ENCODE measurements around the gene TMPRSS7. TPM values are rescaled to one million over a fixed set of nuclear protein-coding genes. Genes with fewer than 3 reads are reported as not detected.

Gene TMPRSS7
- total and polyA plus RNA-seq, 2 of the 8 experiments (the other 6 are each of a cell fraction or from before 2014, with no cell fraction given) = not detected

DNA sequence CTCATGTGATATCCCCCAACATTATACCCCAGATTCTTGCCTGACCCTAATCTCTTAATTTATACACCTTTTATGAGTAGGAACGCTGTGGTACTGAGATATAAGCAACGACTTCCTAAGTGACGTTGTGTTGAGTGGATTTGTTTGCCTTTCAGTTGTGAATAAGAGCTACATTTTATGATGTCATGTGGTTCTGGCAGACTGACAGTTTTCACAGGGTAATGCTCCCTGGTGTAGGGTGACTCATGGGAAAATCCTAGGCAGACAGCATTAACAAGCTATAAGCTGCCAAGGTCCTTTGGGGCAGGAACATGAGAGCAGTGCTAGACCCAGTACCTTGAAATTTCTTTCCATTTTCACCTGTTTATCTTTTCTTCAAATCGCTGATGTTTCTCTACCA lies 62.8 kb downstream of the TMPRSS7 start (continued):
- TF ChIP-seq POLR2A (IDR thresholded peaks at IDR 0.05; ENCODE audit: control extremely low read depth in 1 of 2, low read depth in 2 of 2, low read length in 2 of 2) (no peak), NRF1 (IDR thresholded peaks at IDR 0.05; ENCODE audit: low read depth, low read length) (no peak), YY1 (IDR thresholded peaks at IDR 0.05; ENCODE audit: low read depth, low read length) (no peak), RAD21 (IDR thresholded peaks at IDR 0.05 in 1 of 2, conservative IDR thresholded peaks at IDR 0.05 in 1 of 2; ENCODE audit: low read depth in 2 of 2, low read length in 2 of 2) (no peak), BACH1 (IDR thresholded peaks at IDR 0.05; ENCODE audit: low read length) (no peak)
- TF ChIP-seq, protein P1, sequence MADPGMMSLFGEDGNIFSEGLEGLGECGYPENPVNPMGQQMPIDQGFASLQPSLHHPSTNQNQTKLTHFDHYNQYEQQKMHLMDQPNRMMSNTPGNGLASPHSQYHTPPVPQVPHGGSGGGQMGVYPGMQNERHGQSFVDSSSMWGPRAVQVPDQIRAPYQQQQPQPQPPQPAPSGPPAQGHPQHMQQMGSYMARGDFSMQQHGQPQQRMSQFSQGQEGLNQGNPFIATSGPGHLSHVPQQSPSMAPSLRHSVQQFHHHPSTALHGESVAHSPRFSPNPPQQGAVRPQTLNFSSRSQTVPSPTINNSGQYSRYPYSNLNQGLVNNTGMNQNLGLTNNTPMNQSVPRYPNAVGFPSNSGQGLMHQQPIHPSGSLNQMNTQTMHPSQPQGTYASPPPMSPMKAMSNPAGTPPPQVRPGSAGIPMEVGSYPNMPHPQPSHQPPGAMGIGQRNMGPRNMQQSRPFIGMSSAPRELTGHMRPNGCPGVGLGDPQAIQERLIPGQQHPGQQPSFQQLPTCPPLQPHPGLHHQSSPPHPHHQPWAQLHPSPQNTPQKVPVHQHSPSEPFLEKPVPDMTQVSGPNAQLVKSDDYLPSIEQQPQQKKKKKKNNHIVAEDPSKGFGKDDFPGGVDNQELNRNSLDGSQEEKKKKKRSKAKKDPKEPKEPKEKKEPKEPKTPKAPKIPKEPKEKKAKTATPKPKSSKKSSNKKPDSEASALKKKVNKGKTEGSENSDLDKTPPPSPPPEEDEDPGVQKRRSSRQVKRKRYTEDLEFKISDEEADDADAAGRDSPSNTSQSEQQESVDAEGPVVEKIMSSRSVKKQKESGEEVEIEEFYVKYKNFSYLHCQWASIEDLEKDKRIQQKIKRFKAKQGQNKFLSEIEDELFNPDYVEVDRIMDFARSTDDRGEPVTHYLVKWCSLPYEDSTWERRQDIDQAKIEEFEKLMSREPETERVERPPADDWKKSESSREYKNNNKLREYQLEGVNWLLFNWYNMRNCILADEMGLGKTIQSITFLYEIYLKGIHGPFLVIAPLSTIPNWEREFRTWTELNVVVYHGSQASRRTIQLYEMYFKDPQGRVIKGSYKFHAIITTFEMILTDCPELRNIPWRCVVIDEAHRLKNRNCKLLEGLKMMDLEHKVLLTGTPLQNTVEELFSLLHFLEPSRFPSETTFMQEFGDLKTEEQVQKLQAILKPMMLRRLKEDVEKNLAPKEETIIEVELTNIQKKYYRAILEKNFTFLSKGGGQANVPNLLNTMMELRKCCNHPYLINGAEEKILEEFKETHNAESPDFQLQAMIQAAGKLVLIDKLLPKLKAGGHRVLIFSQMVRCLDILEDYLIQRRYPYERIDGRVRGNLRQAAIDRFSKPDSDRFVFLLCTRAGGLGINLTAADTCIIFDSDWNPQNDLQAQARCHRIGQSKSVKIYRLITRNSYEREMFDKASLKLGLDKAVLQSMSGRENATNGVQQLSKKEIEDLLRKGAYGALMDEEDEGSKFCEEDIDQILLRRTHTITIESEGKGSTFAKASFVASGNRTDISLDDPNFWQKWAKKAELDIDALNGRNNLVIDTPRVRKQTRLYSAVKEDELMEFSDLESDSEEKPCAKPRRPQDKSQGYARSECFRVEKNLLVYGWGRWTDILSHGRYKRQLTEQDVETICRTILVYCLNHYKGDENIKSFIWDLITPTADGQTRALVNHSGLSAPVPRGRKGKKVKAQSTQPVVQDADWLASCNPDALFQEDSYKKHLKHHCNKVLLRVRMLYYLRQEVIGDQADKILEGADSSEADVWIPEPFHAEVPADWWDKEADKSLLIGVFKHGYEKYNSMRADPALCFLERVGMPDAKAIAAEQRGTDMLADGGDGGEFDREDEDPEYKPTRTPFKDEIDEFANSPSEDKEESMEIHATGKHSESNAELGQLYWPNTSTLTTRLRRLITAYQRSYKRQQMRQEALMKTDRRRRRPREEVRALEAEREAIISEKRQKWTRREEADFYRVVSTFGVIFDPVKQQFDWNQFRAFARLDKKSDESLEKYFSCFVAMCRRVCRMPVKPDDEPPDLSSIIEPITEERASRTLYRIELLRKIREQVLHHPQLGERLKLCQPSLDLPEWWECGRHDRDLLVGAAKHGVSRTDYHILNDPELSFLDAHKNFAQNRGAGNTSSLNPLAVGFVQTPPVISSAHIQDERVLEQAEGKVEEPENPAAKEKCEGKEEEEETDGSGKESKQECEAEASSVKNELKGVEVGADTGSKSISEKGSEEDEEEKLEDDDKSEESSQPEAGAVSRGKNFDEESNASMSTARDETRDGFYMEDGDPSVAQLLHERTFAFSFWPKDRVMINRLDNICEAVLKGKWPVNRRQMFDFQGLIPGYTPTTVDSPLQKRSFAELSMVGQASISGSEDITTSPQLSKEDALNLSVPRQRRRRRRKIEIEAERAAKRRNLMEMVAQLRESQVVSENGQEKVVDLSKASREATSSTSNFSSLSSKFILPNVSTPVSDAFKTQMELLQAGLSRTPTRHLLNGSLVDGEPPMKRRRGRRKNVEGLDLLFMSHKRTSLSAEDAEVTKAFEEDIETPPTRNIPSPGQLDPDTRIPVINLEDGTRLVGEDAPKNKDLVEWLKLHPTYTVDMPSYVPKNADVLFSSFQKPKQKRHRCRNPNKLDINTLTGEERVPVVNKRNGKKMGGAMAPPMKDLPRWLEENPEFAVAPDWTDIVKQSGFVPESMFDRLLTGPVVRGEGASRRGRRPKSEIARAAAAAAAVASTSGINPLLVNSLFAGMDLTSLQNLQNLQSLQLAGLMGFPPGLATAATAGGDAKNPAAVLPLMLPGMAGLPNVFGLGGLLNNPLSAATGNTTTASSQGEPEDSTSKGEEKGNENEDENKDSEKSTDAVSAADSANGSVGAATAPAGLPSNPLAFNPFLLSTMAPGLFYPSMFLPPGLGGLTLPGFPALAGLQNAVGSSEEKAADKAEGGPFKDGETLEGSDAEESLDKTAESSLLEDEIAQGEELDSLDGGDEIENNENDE (IDR thresholded peaks at IDR 0.05; ENCODE audit: insufficient replicate concordance, low read length) = no peak
